Glomerular endothelial cell (primary cell): Measurements from ENCODE around the gene BCKDK. TPM values are rescaled to one million over a fixed set of nuclear protein-coding genes. Genes with fewer than 3 reads are reported as not detected.
"Not testable (repeated sequence)": the region's sequence is repeated elsewhere in the genome, so short reads cannot be mapped to it uniquely, and the experiment has no call there.

Experiments
- DNase-seq: peaks from one replicate; pipeline ENCODE4 v3.0.0-alpha.2; 2011; ENCODE audit warnings: low read depth, low spot score; ENCODE audit errors: extremely low read depth
- total RNA-seq: library from RNA; depleted of rRNA; stranded (reverse); fragments of >200 nt; gene quantifications from 2 replicates; pipeline ENCODE4 v1.2.3, GENCODE V29; 2015

BCKDK gene
- total RNA-seq, 1 donor from 2014 or later, result 67.5 TPM

DNA sequence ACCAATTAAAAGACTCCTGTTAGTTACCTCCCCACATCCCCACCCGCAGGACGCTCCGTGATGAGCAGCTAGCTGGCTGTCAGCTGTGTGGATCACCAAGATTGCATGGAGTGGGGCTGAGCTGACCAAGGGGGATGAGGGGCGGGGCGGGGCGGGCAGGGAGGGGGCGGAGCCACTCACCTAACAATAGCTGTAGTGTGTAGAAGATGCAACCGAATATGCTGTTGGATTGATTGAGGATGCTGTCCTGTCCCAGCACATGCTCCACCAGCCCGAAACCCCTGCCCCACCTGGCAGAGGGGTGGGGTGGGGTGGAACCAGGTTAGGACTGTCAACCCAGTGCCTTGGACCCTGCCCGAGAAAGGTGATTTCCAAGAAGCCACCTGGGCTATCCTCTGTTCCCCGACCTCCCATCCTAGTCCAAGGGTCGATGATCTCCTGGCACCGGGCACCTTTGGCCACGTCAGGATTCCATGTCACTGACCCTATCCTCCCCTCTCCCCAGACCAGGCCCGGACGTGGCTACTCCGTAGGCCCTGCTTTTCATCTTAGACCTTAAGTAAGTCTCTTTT is 15.0 kb upstream of the BCKDK start:
- DNase-seq, result no peak

DNA sequence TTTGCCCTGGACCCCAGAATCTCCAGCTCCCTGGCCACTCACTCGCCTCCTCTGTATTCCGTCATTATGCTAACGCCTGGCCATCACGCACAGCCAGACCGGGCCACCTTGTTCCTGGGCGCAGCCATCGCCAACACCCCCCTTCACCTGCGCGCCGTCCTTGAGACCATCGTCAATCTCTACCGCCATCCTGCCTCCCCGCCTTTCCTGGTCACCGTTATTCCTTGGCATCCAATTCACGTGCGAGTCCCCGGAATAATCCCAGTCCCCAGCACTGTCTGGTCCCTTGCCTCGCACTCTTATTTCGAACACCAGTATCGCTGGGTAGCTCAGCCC is 14.1 kb upstream of the BCKDK start:
- DNase-seq, result no peak

DNA sequence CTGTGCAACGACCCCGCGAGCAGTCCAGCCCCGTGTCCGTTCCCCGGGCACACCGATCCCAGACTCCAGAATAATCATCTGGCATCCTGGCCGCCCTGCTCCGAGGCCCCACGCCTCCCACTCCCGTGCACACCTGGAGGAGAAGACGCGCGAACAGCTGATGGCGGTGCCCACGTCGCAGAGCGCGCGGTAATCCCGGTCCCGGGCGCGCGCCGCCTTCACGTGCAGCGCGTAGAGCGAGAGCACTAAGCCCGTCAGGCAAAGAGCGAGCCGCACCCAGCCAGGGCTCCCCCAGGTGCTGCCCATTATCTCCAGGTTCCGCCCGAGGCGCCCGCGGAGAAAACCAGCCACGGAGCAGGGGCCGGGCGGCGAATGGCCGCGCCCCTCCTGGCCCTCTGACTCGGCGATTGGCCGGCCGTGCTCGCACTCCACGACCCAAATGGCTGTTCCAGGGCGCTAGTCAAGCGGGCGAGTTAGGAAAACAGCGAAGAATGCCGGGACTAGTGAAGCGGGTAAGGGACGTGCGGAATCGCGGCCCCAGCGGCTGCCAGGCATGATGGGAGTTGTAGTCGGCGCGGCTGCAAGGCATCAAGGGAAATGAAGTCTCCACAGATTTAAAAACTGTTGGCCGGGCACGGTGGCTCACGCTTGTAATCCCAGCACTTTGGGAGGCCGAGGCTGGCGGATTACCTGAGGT is 13.6 kb upstream of the BCKDK start, which contains the start of gene VKORC1:
Gene VKORC1 (minus strand): TSS at position 374 of the 697 bp plus-strand sequence. CDS start 68 bp downstream, at position 306.
- DNase-seq, result no peak

DNA sequence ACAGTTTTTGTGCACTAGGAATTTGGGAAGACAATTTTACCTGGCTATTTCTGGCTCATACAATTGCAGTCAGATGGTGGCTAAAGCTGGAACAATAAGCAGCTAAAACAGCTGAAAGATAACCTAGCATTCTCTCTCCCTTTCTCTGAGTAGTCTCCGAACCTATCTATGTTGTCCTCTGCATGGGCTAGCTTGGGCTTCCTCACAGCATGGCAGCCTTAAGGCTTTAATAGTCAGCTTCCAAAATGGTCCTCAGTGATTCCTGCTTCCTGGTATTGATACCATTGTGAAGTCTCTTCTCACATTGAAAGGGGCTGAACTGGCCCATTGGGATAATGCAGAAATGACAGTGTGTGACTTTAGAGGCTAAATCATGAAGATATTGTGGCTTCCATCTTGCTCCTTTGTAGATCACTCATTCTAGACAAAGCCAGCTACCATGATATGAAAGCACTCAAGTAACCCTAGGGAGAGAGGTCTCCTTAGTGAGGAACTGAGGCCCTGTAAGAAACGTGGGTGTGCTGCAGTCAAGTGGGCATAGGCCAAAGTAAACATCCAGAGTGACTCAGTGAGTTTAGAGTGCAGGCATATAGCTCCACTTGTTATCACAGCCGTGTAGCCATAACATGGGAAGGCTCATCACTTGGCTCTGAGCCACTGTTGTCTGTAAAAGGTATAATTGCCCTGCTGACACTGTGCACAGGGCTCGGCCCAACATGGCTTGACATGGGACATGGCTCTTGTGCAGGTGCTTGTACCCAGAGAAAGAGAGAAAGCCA is 8.1 kb upstream of the BCKDK start:
- no peak for DNase-seq

DNA sequence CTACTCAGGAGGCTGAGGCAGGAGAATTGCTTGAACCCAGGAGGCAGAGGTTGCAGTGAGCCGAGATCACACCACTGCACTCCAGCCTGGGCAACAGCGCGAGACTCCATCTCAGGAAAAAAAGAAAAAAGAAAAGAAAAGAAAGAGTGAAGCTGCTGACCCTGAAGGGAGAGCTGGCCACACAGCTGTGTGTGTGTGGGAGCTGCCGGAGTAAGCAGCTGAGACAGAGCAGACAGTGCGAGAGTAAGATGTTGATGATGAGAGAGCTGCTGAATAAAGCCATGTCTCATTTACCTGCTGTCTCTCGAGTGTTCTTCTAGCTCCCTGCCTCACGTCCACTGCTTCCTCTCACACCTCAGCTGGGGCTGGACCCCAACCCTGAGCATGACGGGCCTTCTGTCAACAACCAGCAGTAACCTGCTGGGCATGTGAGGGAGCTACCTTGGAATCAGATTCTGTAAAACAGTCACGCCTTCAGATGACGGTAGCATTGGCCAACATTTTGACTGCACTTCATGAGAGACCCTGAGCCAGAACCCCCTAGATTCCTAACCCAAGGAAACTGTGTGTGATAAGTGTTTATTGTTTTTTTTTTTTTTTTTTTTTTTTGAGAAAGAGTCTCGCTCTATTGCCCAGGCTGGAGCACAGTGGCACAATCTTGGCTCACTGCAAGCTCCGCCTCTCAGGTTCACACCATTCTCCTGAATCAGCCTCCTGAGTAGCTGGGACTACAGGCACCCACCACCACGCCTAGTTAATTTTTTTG is 7.1 kb upstream of the BCKDK start:
- not testable (repeated sequence) for DNase-seq

DNA sequence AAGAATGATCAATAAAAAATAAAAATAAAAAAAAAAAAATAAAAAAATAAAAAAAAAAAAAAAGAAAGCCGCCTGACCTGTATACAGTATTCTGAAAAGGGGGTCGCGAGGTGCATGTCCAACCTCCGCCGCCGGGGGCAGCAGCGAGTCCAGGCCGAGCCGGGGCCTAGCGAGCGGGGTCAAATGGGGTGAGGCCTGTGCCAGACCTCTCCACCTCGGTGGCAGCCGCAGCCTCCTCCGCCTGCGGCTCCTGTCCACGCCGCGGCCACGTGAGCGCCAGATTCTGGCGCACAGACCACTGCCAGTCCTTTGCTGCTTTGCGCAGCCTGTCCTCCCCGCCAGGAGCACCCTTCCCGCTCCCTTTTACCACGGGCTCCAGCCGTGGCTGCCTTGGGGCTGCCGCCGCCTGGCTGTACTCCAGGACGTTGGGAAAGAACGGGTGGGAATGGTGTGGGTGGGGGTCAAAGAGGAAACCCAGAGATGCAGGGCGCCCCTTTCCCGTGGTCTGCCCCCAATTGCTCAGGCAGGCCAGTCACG is 2.4 kb upstream of the BCKDK start:
- no peak for DNase-seq

DNA sequence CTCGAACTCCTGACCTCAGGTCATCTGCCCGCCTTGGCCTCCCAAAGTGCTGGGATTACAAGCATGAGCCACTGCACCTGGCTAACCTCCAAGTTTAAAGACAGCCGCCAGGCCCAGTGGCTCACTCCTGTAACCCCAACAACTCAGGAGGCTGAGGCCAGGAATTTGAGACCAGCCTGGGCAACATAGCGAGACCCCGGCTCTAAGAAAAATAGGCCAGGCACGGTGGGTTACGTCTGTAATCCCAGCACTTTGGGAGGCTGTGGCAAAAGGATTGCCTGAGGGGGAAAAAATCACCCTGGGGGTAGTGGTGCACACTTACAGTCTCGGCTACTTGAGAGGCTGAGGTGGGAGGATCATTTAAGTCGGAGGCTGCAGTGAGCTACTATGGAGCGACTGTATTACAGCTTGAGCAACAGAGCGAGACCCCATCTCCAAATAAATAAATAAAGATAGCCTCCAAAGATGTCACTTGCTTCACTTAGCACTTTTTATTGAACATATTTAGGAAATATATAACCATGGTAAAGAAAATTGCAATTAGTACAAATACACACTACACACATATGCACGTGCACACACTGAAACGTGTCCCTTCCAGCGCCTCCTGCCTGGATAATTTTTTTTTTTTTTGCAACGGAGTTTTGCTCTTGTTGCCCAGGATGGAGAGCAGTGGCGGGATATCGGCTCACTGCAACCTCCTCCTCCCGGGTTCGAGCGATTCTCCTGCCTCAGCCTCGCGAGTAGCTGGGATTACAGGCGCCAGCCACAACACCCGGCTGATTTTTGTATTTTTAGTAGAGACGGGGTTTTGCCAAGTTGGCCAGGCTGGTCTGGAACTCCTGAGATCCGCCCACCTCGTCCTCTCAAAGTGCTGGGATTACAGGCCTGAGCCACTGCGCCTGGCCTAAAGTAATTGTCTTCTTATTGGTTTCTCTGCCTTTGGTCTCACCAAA is 1.4 kb upstream of the BCKDK start:
- DNase-seq, result no peak

DNA sequence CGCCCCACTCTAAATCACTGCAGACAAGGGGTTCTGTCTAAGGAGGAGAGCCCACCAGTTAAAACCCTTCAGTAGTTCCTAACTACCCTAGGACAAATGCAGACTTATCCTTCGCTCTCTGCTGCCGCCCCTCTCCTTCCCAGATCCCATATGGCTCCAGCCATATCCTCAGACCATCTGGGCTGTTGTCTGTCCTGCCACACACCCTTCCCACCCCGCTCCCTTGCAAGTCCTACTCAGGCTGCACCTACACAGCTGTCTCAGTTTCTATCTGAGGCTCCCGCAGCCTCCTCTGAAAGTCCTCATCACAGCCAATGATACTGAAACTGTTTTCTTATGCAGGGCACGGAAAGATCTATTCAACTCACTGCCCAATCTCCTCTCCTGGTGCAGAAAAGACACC is 720 bp upstream of the BCKDK start:
- DNase-seq, result no peak

DNA sequence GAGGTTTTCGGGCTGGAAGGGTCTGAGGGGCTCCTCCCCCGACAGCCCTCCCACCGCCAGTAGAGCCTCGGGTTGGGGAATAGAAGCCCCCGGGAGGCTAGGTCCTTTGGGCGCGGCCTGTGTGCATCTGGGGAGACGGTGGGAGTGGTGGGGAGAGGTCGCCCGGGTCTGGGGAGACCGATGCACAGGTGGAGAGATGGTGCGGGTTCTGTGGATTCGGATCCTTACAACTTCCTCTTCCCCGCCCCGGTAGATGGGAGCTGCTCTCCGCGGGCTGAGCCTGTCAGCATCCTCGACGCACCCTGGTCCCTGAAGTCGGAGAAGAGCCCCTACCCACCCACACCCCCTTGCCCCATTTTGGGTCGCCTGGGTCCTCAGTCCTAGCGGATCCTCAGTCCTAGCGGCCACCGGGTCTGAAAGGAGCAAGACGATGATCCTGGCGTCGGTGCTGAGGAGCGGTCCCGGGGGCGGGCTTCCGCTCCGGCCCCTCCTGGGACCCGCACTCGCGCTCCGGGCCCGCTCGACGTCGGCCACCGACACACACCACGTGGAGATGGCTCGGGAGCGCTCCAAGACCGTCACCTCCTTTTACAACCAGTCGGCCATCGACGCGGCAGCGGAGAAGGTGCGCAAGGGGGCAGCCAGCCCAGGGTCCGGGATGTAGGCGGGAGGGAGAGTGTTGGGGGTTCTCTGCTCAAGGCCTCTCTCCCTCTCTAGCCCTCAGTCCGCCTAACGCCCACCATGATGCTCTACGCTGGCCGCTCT is 790 bp downstream of the BCKDK start:
- DNase-seq, result no peak

DNA sequence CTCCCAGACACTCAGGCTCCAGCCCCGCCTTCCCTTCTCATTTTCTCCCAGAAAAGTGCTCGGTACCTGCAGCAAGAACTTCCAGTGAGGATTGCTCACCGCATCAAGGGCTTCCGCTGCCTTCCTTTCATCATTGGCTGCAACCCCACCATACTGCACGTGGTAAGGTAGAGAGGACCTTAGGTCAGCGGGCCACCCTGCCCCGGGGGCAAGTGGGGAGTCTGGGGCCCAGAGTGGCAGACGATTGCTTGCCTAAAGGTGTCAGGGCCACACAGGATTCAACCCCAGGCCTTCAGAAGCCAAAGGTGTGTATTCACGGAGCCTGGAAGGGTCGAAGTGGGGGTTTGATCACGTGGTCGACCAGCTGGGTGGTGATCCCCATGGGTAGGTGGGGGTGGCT is 1.4 kb downstream of the BCKDK start:
- no peak for DNase-seq

DNA sequence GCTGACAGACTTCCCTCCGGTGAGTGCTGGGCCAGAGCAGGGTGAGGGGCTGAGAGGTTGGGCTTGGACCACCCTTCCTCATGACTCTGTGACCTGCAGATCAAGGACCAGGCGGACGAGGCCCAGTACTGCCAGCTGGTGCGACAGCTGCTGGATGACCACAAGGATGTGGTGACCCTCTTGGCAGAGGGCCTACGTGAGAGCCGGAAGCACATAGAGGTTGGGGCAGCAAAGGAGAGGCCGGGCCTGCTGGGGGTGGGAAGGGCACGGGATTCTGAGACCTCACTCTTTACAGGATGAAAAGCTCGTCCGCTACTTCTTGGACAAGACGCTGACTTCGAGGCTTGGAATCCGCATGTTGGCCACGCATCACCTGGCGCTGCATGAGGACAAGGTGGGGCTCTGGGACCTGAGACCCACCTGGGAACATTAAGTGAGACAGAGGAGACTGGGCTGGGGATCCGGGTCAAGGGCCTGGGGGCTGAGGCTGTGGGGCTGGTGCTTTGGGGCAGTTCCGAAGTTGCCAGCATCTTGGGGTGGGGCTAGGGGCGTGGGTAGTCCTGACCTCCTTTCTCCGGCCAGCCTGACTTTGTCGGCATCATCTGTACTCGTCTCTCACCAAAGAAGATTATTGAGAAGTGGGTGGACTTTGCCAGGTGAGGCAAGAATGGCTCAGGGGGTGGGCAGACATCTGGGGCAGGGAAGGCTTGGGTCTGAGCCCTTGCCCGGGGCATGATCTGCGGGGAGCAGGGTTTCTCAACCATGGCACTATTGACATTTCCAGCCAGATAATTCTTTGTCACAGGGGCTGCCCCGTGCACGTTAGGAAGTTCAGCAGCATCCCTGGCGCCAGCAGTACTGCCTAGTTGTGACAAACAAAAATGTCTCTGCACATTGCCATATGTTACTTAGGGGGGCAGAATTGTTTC is 2.2 kb downstream of the BCKDK start:
- DNase-seq, result no peak

DNA sequence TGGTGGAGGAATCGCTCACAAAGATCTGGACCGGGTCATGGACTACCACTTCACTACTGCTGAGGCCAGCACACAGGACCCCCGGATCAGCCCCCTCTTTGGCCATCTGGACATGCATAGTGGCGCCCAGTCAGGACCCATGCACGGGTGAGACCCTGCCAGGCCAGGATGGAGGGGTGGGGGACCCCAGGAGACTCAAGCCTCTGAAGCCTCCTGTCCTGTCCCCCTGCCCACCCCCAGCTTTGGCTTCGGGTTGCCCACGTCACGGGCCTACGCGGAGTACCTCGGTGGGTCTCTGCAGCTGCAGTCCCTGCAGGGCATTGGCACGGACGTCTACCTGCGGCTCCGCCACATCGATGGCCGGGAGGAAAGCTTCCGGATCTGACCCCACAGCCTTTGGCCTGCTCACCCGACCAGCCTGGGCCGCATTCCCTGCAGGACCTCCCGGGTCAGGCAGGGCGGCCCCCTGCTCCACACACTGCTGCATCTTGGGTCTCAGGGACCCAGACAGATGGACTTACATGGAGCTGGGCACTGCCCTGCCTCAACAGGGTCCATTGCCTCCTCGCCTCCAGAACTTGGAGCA is 3.8 kb downstream of the BCKDK start:
- DNase-seq, result no peak

DNA sequence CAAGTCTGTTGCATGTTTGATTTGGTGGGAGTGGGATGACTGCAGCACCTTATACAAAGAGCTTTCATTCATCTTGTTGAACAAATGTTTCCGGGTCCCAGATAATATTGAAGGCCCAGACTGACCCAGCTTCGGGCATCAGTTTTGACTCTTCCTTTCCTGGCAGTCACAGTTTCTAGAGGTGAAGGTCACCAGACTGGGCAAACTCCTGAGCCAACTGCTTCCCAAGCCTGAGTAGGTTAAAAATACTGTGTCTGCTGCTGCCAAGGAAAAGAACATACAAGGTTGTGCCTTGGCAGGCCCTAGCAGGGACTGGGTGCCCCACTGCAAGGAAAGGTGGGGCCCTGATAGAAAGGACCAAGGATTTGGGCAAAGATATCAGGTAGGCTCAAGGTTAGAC is 4.5 kb downstream of the BCKDK start:
- DNase-seq, result no peak

DNA sequence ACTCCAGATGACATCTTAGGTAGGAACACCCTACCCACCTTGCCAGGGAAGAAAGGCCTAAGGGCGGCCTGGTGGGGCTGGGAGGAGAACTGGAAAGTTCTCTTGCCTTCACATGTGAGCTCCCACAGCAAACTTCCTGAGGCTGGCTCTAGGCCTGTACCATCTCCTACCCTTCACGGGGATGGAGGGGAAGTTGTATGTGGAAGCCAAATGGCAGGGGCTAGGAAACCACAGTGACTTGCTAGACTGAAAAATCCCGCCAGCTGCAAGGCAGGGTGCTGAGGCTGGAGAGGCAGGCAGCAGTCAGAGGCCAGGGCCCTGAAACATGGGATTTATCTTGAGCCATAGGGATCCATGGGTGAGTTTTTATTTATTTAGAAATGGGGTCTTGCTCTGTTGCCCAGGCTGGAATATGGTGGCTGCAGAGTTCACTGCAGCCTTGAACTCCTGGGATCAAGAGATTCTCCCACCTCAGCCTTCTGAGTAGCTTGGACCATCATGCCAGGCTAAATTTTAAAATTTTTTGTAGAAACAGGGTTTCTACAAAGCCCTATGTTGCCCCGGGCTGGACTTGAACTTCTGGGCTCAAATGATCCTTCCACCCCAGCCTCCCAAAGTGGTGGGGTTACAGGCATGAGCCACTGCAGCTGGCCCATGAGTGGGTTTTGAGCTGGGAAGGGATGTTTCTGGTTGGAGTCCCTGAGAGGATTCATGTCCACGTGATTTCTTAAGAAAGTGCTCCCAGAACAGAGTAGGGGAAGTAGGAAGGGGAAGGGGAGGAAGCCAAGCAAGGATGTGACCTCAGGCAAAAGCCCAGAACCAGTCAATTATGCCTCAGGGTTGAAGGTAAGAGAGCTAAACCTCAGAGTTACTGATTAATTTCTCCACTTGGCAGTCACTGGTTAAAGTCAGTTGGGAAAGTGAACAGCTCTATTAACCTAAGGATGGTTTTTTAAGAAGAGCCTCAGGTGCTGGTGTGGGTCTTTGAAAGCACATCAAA is 5.2 kb downstream of the BCKDK start:
- DNase-seq, result no peak

DNA sequence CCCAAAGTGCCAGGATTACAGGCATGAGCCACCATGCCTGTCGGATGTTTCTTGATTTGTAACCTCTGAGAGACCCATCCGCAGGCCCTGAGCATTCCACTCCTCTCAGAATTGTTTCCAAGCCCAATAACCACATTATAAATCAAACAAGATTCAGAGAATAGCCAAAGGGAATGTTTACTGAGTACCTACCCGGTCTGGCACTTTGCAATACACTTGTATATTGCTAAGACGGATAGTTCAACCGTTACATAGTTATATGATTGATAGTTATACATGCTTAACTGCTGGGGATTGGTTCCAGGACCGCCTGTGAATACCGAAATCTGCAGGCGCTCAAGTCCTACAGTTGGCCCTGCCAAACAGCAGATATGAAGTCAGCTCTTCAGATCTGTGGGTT is 6.3 kb downstream of the BCKDK start:
- no peak for DNase-seq

DNA sequence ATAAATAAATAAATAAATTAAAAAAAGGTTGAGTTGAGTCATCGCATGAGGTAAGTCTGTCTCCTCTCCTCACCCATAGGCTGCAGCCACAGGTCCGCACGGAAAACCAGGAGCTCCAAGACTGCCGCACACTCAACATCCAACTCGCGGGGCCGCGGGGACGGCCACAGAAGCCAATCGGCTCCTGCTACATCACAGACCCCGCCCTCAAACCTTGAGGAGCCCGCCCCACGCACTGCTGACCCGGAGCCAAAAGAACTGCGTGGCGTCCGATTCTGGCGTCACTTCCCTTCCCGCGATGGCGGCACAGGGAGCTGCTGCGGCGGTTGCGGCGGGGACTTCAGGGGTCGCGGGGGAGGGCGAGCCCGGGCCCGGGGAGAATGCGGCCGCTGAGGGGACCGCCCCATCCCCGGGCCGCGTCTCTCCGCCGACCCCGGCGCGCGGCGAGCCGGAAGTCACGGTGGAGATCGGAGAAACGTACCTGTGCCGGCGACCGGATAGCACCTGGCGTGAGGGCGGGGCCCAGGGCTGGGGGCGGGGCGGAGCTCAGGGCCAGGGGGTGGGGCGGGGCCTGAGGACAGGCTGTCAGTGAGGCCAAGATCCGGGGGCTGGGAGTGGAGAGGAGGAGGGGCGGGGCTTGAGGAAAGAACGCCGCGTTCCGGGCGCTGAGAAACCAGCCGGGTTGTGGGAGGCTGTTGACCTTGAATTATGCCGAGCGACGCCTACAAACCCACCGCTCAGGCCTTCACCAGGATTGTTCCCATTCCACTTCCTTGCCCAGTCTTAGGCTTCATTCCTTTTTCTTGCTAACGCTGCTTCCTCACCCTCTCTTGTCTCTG is 9.4 kb downstream of the BCKDK start, which contains the start of gene KAT8:
Gene KAT8 (plus strand): TSS at position 281 of the 839 bp plus-strand sequence. CDS start 18 bp downstream, at position 299.
- peak; percentile 80 for DNase-seq
